Upper lobe of left lung (tissue), 4 donors: ENCODE data around the gene PRR33.

Experiments used
- EP300 ChIP-seq, 4 donors: sonication (generic); formaldehyde crosslinking; IDR thresholded peaks; one replicate each; pipeline ENCODE4 v1.5.1; 2017; ENCODE audit warnings: antibody characterized with exemption in 4 of 4, control low read depth in 2 of 4
- POLR2A ChIP-seq, 4 donors: fragments of 450-650 bp; IDR thresholded peaks; one replicate each; pipeline ENCODE4 v1.5.1; 2016 to 2017; ENCODE audit warnings: antibody characterized with exemption in 4 of 4, mild to moderate bottlenecking in 2 of 4
- POLR2AphosphoS5 ChIP-seq, 2 donors: sonication (generic); formaldehyde crosslinking; IDR thresholded peaks; one replicate each; pipeline ENCODE4 v1.5.1; 2017; ENCODE audit warnings: antibody characterized with exemption in 2 of 2
- TF ChIP-seq, protein P1 (sequence below), 6 experiments: fragments of 450-650 bp in 4 of 6; fragments of 200-600 bp in 2 of 6; sonication (generic) in 2 of 6; IDR thresholded peaks; one replicate each; pipeline ENCODE4 v1.5.1; 2016 to 2019; ENCODE audit warnings: antibody characterized with exemption in 6 of 6

DNA sequence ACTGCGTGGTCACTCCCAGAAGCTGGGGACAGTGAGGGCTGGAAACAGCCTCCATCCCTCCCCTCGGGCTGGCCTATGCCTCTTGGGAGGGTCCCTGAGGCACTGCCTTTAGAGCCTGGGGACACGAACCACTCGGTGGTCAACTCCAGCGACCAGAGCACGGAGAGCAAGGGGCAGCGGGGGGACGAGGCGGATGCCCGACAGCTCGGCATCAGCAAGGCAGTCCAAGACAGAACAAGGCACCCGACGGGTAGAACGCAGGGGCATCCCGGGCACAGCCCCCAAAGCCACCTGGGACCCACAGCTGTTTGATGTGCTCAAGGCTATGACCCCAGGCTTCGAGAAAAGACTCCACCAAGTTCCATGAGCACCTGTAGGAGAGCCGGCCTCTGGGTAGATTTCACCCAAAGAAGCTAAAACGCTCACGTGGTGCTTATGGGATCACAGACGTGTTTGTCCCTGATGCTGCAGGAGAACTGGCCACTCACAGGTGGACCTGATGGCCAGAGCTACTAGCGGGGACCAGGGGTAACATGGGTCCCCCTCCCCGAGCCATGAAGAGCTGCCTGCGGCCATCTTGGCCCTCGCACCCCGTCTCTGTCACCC lies 39.3 kb downstream of the PRR33 start:
- TF ChIP-seq POLR2AphosphoS5 (IDR thresholded peaks at IDR 0.05): no peak
- TF ChIP-seq, protein P1, sequence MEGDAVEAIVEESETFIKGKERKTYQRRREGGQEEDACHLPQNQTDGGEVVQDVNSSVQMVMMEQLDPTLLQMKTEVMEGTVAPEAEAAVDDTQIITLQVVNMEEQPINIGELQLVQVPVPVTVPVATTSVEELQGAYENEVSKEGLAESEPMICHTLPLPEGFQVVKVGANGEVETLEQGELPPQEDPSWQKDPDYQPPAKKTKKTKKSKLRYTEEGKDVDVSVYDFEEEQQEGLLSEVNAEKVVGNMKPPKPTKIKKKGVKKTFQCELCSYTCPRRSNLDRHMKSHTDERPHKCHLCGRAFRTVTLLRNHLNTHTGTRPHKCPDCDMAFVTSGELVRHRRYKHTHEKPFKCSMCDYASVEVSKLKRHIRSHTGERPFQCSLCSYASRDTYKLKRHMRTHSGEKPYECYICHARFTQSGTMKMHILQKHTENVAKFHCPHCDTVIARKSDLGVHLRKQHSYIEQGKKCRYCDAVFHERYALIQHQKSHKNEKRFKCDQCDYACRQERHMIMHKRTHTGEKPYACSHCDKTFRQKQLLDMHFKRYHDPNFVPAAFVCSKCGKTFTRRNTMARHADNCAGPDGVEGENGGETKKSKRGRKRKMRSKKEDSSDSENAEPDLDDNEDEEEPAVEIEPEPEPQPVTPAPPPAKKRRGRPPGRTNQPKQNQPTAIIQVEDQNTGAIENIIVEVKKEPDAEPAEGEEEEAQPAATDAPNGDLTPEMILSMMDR (IDR thresholded peaks at IDR 0.05): no peak
- no peak for TF ChIP-seq EP300 (IDR thresholded peaks at IDR 0.05)
- no peak for TF ChIP-seq POLR2A (IDR thresholded peaks at IDR 0.05)
